ENCODE results near the gene NKD2. TPM values are rescaled to one million over a fixed set of nuclear protein-coding genes. Genes with fewer than 3 reads are reported as not detected.

Gene NKD2
- total and polyA plus RNA-seq, 2 donors, result 5.1 to 12.4 TPM

DNA sequence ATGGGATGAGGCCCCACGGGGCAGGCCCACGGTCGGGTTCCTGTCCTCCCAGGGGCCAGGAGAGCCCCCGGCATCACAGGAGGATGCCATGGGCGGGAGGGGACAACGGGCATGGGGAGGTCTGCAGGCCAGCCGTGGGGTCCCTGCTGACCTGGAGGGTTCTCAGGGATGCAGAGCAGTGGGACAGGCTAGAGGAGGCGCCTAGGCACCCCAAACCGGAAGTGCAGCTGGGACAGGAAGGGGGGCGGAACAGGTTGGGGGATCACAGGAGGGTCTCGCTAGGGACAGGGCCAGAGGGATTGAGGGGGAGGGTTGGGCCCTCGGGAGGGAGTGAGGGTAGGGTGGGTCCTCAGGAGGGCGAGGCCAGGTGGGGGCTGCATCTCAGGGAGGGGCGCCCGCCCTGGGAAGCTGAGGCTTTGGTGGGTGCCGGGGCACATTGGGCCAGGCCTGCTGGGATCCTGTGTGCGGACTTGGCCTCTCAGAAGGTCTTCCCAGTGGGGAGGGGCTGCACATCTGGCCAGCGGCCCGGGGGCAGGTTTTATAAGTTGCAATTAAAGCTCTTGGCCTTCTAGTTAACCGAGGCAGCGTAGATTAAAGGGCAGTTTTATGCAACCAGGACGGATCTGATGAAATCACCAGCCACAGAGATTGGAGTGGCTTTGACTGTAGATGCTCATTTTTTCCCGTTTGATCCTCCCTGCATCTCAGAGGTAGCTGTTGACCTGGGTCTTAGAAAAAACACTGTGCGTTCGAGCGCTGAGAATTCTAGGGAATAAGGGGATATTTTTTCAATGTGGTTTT is 20.1 kb downstream of the NKD2 start:
- H3K9me3 ChIP-seq (ENCODE audit: control insufficient read depth in 2 of 2, insufficient read depth in 1 of 2, low read length in 1 of 2), result no peaks in the 10 kb centered on the region
- no peak overlapping the region for H3K4me3 ChIP-seq (ENCODE audit: low read length in 2 of 2)
- WGBS, result 93% methylated on average over 26 of the region's 26 CpGs
- H3K27me3 ChIP-seq (ENCODE audit: control insufficient read depth in 2 of 2, insufficient read depth in 1 of 2, low read length in 1 of 2), result no peaks in the 10 kb centered on the region
- no peak overlapping the region for H3K27ac ChIP-seq (ENCODE audit: low read depth in 1 of 2, low read length in 1 of 2)
- peaks cover 0 to 2% of the 10 kb centered on the region in 2 donors for H3K36me3 ChIP-seq (ENCODE audit: control insufficient read depth in 2 of 2, insufficient read depth in 2 of 2, low read length in 1 of 2)
- H3K4me1 ChIP-seq (ENCODE audit: control insufficient read depth in 2 of 2, insufficient read depth in 2 of 2, low read length in 2 of 2), result peaks cover 0 to 2% of the 10 kb centered on the region in 2 donors
- DNase-seq (ENCODE audit: low read depth in 6 of 9, low spot score in 9 of 9), result no peak

DNA sequence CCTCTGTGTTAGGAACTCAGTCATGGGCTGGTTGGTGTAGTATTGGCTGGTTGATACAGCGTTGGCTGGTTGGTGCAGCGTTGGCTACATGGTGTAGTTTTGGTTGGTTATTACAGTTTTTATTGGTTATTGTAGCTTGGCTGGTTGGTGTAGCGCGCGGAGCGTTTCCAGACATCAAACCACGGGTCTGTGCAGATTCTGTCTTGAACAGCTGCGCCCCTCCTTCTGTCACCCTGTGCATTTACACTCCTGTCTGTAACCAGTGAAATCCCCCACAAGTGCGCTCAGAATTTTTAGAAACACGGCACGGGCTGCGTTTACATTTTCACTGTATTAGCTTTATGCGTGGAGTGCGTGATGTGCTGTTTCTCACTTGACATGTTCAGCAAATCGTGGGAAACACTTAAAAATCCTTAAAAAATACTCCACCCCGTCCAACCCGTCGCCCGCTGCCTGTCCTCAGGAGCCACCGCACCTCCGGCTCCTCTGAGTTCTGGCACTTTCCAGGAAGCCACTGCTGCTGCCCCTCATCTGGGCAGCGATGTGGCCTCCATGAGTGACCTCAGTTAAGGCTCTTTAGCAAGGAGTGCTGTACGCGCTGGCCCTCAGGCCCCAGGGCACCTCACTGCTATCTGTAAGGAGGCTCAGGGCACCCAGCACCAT is 20.8 kb downstream of the NKD2 start:
- 94% methylated on average over 24 of the region's 24 CpGs for WGBS
- H3K27ac ChIP-seq (ENCODE audit: low read depth in 1 of 2, low read length in 1 of 2), result no peak overlapping the region
- H3K4me1 ChIP-seq (ENCODE audit: control insufficient read depth in 2 of 2, insufficient read depth in 2 of 2, low read length in 2 of 2), result peaks cover 0 to 2% of the 10 kb centered on the region in 2 donors
- no peak overlapping the region for H3K4me3 ChIP-seq (ENCODE audit: low read length in 2 of 2)
- H3K27me3 ChIP-seq (ENCODE audit: control insufficient read depth in 2 of 2, insufficient read depth in 1 of 2, low read length in 1 of 2), result no peaks in the 10 kb centered on the region
- no peaks in the 10 kb centered on the region for H3K9me3 ChIP-seq (ENCODE audit: control insufficient read depth in 2 of 2, insufficient read depth in 1 of 2, low read length in 1 of 2)
- H3K36me3 ChIP-seq (ENCODE audit: control insufficient read depth in 2 of 2, insufficient read depth in 2 of 2, low read length in 1 of 2), result peaks cover 2 to 7% of the 10 kb centered on the region in 2 donors
- DNase-seq (ENCODE audit: low read depth in 6 of 9, low spot score in 9 of 9), result no peak

DNA sequence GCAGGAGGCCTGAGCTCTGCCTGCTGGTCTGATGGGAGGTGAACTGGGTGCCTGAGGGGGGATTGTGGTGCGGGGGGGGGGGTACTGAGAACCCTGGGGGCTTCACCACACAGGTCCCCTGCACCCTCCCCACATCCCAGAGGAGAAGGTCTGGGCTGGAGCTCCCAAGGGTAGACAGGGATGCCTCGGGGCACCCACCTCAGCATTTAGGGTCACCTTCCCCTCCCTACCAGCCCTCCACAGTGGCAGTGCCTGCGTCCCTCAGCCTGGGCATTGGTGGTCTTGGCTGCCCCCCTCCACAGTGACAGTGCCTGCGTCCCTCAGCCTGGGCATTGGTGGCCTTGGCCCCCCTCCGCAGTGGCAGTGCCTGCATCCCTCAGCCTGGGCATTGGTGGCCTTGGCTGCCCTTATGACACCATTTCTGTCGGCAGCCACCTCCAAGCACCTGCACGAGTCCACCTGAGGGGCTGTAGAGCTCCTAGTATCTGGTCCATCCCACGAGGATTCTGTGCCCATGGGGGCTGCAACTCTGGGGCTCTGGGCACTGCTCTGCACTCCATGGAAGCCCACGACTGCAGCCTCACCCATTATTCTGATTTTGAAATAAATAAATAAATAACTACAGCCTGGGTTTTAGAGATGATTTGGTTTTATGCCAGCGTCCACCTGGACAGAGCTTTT is 21.5 kb downstream of the NKD2 start:
- DNase-seq (ENCODE audit: low read depth in 6 of 9, low spot score in 9 of 9), result no peak
- no peaks in the 10 kb centered on the region for H3K27me3 ChIP-seq (ENCODE audit: control insufficient read depth in 2 of 2, insufficient read depth in 1 of 2, low read length in 1 of 2)
- WGBS, result 93% methylated on average over 10 of the region's 10 CpGs

DNA sequence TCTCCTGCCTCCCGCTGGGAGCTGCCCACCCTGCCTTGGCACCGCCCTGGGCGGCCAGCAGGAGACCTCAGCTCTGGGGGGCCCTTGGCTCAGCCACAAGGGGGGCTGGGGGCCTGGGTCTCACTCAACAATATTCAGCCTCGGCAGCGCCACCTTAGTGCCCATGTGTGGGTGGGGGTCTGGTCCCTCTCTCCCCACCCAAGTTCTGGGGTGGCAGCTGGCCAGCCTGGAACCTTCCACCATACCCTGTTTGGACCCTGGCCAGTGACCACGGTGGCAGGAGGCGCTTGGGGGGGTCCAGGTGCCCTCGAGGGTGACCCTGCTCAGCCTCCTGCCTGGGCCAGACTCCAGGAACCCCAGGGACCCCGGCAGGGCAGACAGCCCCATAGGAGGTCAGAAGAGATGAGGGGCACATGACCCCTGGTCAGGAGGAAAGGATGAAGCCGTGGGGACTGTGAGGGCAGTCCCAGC is 22.2 kb downstream of the NKD2 start:
- Histone ChIP-seq H3K4me1 (ENCODE audit: control insufficient read depth in 2 of 2, insufficient read depth in 2 of 2, low read length in 2 of 2) (peaks cover 0 to 2% of the 10 kb centered on the region in 2 donors), H3K9me3 (ENCODE audit: control insufficient read depth in 2 of 2, insufficient read depth in 1 of 2, low read length in 1 of 2) (no peaks in the 10 kb centered on the region), H3K27me3 (ENCODE audit: control insufficient read depth in 2 of 2, insufficient read depth in 1 of 2, low read length in 1 of 2) (no peaks in the 10 kb centered on the region), H3K27ac (ENCODE audit: low read depth in 1 of 2, low read length in 1 of 2) (no peak overlapping the region), H3K36me3 (ENCODE audit: control insufficient read depth in 2 of 2, insufficient read depth in 2 of 2, low read length in 1 of 2) (peaks cover 2 to 7% of the 10 kb centered on the region in 2 donors), H3K4me3 (ENCODE audit: low read length in 2 of 2) (no peak overlapping the region)
- DNase-seq (ENCODE audit: low read depth in 6 of 9, low spot score in 9 of 9), result no peak
- WGBS, result 88% methylated on average over 10 of the region's 10 CpGs

More for the DNA sequence above, 21.5 kb downstream of the NKD2 start:
- no peak overlapping the region for H3K4me3 ChIP-seq (ENCODE audit: low read length in 2 of 2)
- H3K27ac ChIP-seq (ENCODE audit: low read depth in 1 of 2, low read length in 1 of 2), result no peak overlapping the region
- peaks cover 2 to 7% of the 10 kb centered on the region in 2 donors for H3K36me3 ChIP-seq (ENCODE audit: control insufficient read depth in 2 of 2, insufficient read depth in 2 of 2, low read length in 1 of 2)
- no peaks in the 10 kb centered on the region for H3K9me3 ChIP-seq (ENCODE audit: control insufficient read depth in 2 of 2, insufficient read depth in 1 of 2, low read length in 1 of 2)
- peaks cover 0 to 2% of the 10 kb centered on the region in 2 donors for H3K4me1 ChIP-seq (ENCODE audit: control insufficient read depth in 2 of 2, insufficient read depth in 2 of 2, low read length in 2 of 2)

DNA sequence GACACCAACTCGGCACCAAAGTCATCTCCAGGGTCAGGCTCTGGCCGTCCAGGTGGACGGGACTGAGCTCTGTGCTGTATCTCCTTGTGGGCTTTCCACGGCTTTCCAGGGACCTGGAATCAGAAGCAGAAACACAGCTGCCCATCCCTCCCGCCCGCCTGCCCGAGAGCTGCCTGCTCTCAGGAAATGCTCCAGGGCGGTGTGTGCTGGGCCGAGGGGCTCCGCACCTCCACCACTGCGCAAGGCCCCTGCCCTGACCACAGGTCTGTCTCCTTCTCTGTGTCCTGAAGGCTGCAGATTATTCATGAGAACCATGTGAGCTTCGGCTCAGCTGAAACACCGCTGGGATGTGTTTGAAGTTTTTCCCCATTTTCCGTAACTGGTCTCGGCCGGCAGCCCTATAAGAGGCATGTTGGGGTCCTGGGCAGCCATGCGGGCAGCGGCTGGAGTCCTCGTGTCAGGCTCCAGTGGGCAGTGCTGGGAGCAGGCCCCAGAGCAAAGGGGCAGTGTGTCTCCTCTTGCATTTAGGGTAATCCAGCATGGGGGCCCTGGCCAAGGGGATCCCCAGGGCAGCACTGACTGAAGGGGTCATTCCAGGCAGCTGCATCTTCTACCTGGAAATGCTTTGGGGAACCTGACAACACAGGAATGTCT is 22.8 kb downstream of the NKD2 start:
- no peaks in the 10 kb centered on the region for H3K27me3 ChIP-seq (ENCODE audit: control insufficient read depth in 2 of 2, insufficient read depth in 1 of 2, low read length in 1 of 2)
- DNase-seq (ENCODE audit: low read depth in 6 of 9, low spot score in 9 of 9), result no peak
- H3K4me1 ChIP-seq (ENCODE audit: control insufficient read depth in 2 of 2, insufficient read depth in 2 of 2, low read length in 2 of 2), result peaks cover 0 to 2% of the 10 kb centered on the region in 2 donors
- WGBS, result 97% methylated on average over 19 of the region's 19 CpGs
- H3K9me3 ChIP-seq (ENCODE audit: control insufficient read depth in 2 of 2, insufficient read depth in 1 of 2, low read length in 1 of 2), result no peaks in the 10 kb centered on the region
- H3K36me3 ChIP-seq (ENCODE audit: control insufficient read depth in 2 of 2, insufficient read depth in 2 of 2, low read length in 1 of 2), result peaks cover 2 to 7% of the 10 kb centered on the region in 2 donors
- H3K27ac ChIP-seq (ENCODE audit: low read depth in 1 of 2, low read length in 1 of 2), result no peak overlapping the region
- H3K4me3 ChIP-seq (ENCODE audit: low read length in 2 of 2), result no peak overlapping the region

DNA sequence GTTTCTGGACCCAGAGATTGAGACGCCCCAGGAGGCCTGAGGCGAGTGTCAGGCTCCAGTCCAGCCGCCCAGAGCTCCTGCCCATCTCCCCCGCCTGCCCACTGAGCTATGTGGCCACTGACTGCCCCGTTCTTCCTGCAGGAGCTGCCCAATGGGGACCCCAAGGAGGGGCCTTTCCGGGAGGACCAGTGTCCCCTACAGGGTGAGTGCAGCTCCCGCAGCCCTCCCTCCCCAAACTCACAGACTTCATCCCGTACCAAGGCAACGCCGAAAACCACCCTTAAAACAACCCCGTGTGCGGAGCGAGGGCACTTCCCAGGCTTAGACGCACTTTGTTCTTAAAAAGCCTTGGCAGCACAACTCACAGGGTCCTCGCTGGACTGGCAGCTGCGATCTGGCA is 23.4 kb downstream of the NKD2 start:
- Histone ChIP-seq H3K27me3 (ENCODE audit: control insufficient read depth in 2 of 2, insufficient read depth in 1 of 2, low read length in 1 of 2) (no peaks in the 10 kb centered on the region), H3K27ac (ENCODE audit: low read depth in 1 of 2, low read length in 1 of 2) (no peak overlapping the region), H3K4me3 (ENCODE audit: low read length in 2 of 2) (no peak overlapping the region), H3K36me3 (ENCODE audit: control insufficient read depth in 2 of 2, insufficient read depth in 2 of 2, low read length in 1 of 2) (peaks cover 2 to 10% of the 10 kb centered on the region in 2 donors), H3K9me3 (ENCODE audit: control insufficient read depth in 2 of 2, insufficient read depth in 1 of 2, low read length in 1 of 2) (no peaks in the 10 kb centered on the region), H3K4me1 (ENCODE audit: control insufficient read depth in 2 of 2, insufficient read depth in 2 of 2, low read length in 2 of 2) (peaks cover 0 to 2% of the 10 kb centered on the region in 2 donors)
- WGBS, result 96% methylated on average over 16 of the region's 16 CpGs
- no peak for DNase-seq (ENCODE audit: low read depth in 6 of 9, low spot score in 9 of 9)

- WGBS, result 98% methylated on average over 14 of the region's 14 CpGs
- no peaks in the 10 kb centered on the region for H3K9me3 ChIP-seq (ENCODE audit: control insufficient read depth in 2 of 2, insufficient read depth in 1 of 2, low read length in 1 of 2)
- H3K4me1 ChIP-seq (ENCODE audit: control insufficient read depth in 2 of 2, insufficient read depth in 2 of 2, low read length in 2 of 2), result peaks cover 0 to 2% of the 10 kb centered on the region in 2 donors
- no peak overlapping the region for H3K4me3 ChIP-seq (ENCODE audit: low read length in 2 of 2)
- no peak for DNase-seq (ENCODE audit: low read depth in 6 of 9, low spot score in 9 of 9)
- H3K27me3 ChIP-seq (ENCODE audit: control insufficient read depth in 2 of 2, insufficient read depth in 1 of 2, low read length in 1 of 2), result no peaks in the 10 kb centered on the region
- peaks cover 5 to 10% of the 10 kb centered on the region in 2 donors for H3K36me3 ChIP-seq (ENCODE audit: control insufficient read depth in 2 of 2, insufficient read depth in 2 of 2, low read length in 1 of 2)
- no peak overlapping the region for H3K27ac ChIP-seq (ENCODE audit: low read depth in 1 of 2, low read length in 1 of 2)
Observed at GRCh38 chr5:1032551-1033027, 24.0 kb downstream of the NKD2 start.

- H3K4me3 ChIP-seq (ENCODE audit: low read length in 2 of 2), result no peak overlapping the region
- no peak overlapping the region for H3K27ac ChIP-seq (ENCODE audit: low read depth in 1 of 2, low read length in 1 of 2)
- H3K9me3 ChIP-seq (ENCODE audit: control insufficient read depth in 2 of 2, insufficient read depth in 1 of 2, low read length in 1 of 2), result no peaks in the 10 kb centered on the region
- 96% methylated on average over 26 of the region's 26 CpGs for WGBS
- no peaks in the 10 kb centered on the region for H3K27me3 ChIP-seq (ENCODE audit: control insufficient read depth in 2 of 2, insufficient read depth in 1 of 2, low read length in 1 of 2)
- peaks cover 7 to 14% of the 10 kb centered on the region in 2 donors for H3K36me3 ChIP-seq (ENCODE audit: control insufficient read depth in 2 of 2, insufficient read depth in 2 of 2, low read length in 1 of 2)
- peaks cover 0 to 2% of the 10 kb centered on the region in 2 donors for H3K4me1 ChIP-seq (ENCODE audit: control insufficient read depth in 2 of 2, insufficient read depth in 2 of 2, low read length in 2 of 2)
- DNase-seq (ENCODE audit: low read depth in 6 of 9, low spot score in 9 of 9), result no peak
Observed at GRCh38 chr5:1033178-1033577, 24.6 kb downstream of the NKD2 start.
